Measurements from ENCODE around the gene USP2. TPM values are rescaled to one million over a fixed set of nuclear protein-coding genes. Genes with fewer than 3 reads are reported as not detected.

The USP2 gene
- total and polyA plus RNA-seq, 4 experiments from 2014 or later, result 0.17 to 0.22 (median 0.21) TPM; not detected in 1

GRCh38 chr11:119355091-119355843 is 26.2 kb downstream of the USP2 start:
- Mint-ChIP-seq H3K27ac (no peak overlapping the region), H3K27me3 (peaks cover 7 to 9% of the 10 kb centered on the region in 2 donors), H3K4me1 (peaks cover 3 to 12% (median 7%) of the 10 kb centered on the region in 4 donors), H3K4me3 (peak overlapping the region in 7 of 8 donors; percentile 16 to 91 (median 59)), H3K9me3 (no peaks in the 10 kb centered on the region), H3K36me3 (no peaks in the 10 kb centered on the region)
- H3K4me3 ChIP-seq (ENCODE audit: low read length in 2 of 2), result no peak overlapping the region
- no peak overlapping the region for H3K27ac ChIP-seq (ENCODE audit: low read depth, low read length)
- no peaks in the 10 kb centered on the region for H3K27me3 ChIP-seq (ENCODE audit: insufficient read depth, low read length)
- ChIA-PET POLR2A (ENCODE audit: partially characterized antibody) (interaction anchor here (3.7 kb wide), 1 partner anchor 26 kb away, joined by 16 read pairs; the partner anchor contains the start of gene USP2), CTCF (ENCODE audit: partially characterized antibody) (interaction anchor here (1.0 to 4.7 kb wide), 18 partner anchors 9 to 374 kb away, joined by 3 to 179 read pairs (median 9); partner anchors contain the start of genes C1QTNF5, MFRP, NECTIN1 and USP2)
- H3K36me3 ChIP-seq (ENCODE audit: insufficient read depth, low read length), result no peaks in the 10 kb centered on the region
- no peak for DNase-seq
- intact Hi-C loops (cut with micrococcal nuclease), result no loop called here
- no peaks in the 10 kb centered on the region for H3K9me3 ChIP-seq (ENCODE audit: control insufficient read depth in 1 of 2, low read length in 2 of 2)
- H3K4me1 ChIP-seq (ENCODE audit: insufficient read depth, low read length), result peaks cover 7% of the 10 kb centered on the region

- peaks cover 11% of the 10 kb centered on the region for H3K4me1 ChIP-seq (ENCODE audit: insufficient read depth, low read length)
- H3K27me3 ChIP-seq (ENCODE audit: insufficient read depth, low read length), result no peaks in the 10 kb centered on the region
- no peaks in the 10 kb centered on the region for H3K36me3 ChIP-seq (ENCODE audit: insufficient read depth, low read length)
- no peaks in the 10 kb centered on the region for H3K9me3 Mint-ChIP-seq
- no peak overlapping the region for H3K27ac ChIP-seq (ENCODE audit: low read depth, low read length)
- no peak overlapping the region for H3K4me3 ChIP-seq (ENCODE audit: low read length in 2 of 2)
- peak overlapping the region in 1 of 7 donors; percentile 21 for H3K27ac Mint-ChIP-seq
- no peak overlapping the region for H3K4me3 Mint-ChIP-seq
- intact Hi-C loops (cut with micrococcal nuclease), result no loop called here
- no peak for DNase-seq
- H3K4me1 Mint-ChIP-seq, result peaks cover 3 to 16% (median 10%) of the 10 kb centered on the region in 4 donors
- POLR2A ChIA-PET (ENCODE audit: partially characterized antibody), result interaction anchor here (0.6 kb wide), 1 partner anchor 251 kb away, joined by 3 read pairs; the partner anchor contains the start of gene DPAGT1
- H3K27me3 Mint-ChIP-seq, result peaks cover 7 to 12% of the 10 kb centered on the region in 2 donors
- CTCF ChIA-PET (ENCODE audit: partially characterized antibody), result interaction anchor here (1.3 to 2.3 kb wide), 4 partner anchors 23 to 124 kb away, joined by 3 to 9 read pairs (median 6); no protein-coding TSS in a partner anchor
- H3K9me3 ChIP-seq (ENCODE audit: control insufficient read depth in 1 of 2, low read length in 2 of 2), result no peaks in the 10 kb centered on the region
- no peaks in the 10 kb centered on the region for H3K36me3 Mint-ChIP-seq
These were observed 28.6 kb downstream of the USP2 start for GRCh38 chr11:119352857-119353260.

DNA sequence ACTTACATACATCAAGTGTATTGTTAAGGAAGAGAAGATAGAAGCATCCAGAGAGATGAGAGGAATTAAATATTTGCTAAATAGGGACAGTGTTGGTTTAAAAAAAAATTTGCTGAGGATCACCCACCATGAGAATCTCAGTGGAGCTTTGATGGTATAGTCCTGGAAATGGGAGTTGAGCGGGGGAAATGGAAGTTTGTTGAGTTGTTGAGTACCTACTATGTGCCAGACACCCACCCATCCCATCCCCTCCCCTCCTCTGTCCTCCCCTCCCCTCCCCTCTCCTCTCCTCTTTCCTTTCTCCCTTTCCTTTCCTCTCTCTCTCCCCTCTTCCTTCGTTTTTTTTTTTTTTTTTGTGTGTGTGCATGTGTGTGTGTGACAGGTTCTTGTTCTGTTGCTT is 30.3 kb downstream of the USP2 start:
- POLR2A ChIA-PET (ENCODE audit: partially characterized antibody), result no interaction called here
- H3K36me3 ChIP-seq (ENCODE audit: insufficient read depth, low read length), result no peaks in the 10 kb centered on the region
- H3K4me3 ChIP-seq (ENCODE audit: low read length in 2 of 2), result no peak overlapping the region
- peaks cover 2 to 8% (median 5%) of the 10 kb centered on the region in 4 donors for H3K4me1 Mint-ChIP-seq
- H3K9me3 Mint-ChIP-seq, result no peaks in the 10 kb centered on the region
- CTCF ChIA-PET (ENCODE audit: partially characterized antibody), result interaction anchor here (1.1 to 1.7 kb wide), 2 partner anchors 24 to 123 kb away, joined by 3 to 4 read pairs; no protein-coding TSS in a partner anchor
- H3K27me3 ChIP-seq (ENCODE audit: insufficient read depth, low read length), result no peaks in the 10 kb centered on the region
- H3K27ac Mint-ChIP-seq, result peak overlapping the region in 1 of 7 donors; percentile 66
- intact Hi-C loops (cut with micrococcal nuclease), result no loop called here
- no peak overlapping the region for H3K4me3 Mint-ChIP-seq
- no peak overlapping the region for H3K27ac ChIP-seq (ENCODE audit: low read depth, low read length)
- peaks cover 10% of the 10 kb centered on the region for H3K4me1 ChIP-seq (ENCODE audit: insufficient read depth, low read length)
- no peak for DNase-seq
- no peaks in the 10 kb centered on the region for H3K9me3 ChIP-seq (ENCODE audit: control insufficient read depth in 1 of 2, low read length in 2 of 2)
- H3K36me3 Mint-ChIP-seq, result no peaks in the 10 kb centered on the region
- H3K27me3 Mint-ChIP-seq, result peaks cover 7 to 11% of the 10 kb centered on the region in 2 donors

- H3K4me3 Mint-ChIP-seq, result peak overlapping the region in 1 of 8 donors; percentile 45
- intact Hi-C loops (cut with micrococcal nuclease), result no loop called here
- no peak overlapping the region for H3K27ac ChIP-seq (ENCODE audit: low read depth, low read length)
These were observed 31.2 kb downstream of the USP2 start for GRCh38 chr11:119350302-119350701.

GRCh38 chr11:119347940-119348605 is 33.4 kb downstream of the USP2 start:
- Histone ChIP-seq H3K27ac (ENCODE audit: low read depth, low read length) (no peak overlapping the region), H3K36me3 (ENCODE audit: insufficient read depth, low read length) (no peaks in the 10 kb centered on the region), H3K27me3 (ENCODE audit: insufficient read depth, low read length) (no peaks in the 10 kb centered on the region), H3K9me3 (ENCODE audit: control insufficient read depth in 1 of 2, low read length in 2 of 2) (no peaks in the 10 kb centered on the region), H3K4me1 (ENCODE audit: insufficient read depth, low read length) (peaks cover 6% of the 10 kb centered on the region), H3K4me3 (ENCODE audit: low read length in 2 of 2) (no peak overlapping the region)
- Mint-ChIP-seq H3K27ac (no peak overlapping the region), H3K4me1 (peaks cover 0 to 5% (median 4%) of the 10 kb centered on the region in 4 donors), H3K27me3 (peaks cover 12 to 18% of the 10 kb centered on the region in 2 donors), H3K4me3 (no peak overlapping the region), H3K36me3 (no peaks in the 10 kb centered on the region), H3K9me3 (peaks cover 0 to 2% (median 0%) of the 10 kb centered on the region in 8 donors)
- intact Hi-C loops (cut with micrococcal nuclease), result no loop called here
- CTCF ChIA-PET (ENCODE audit: partially characterized antibody), result interaction anchor here (0.7 to 1.8 kb wide), 6 partner anchors 8 to 36 kb away, joined by 3 to 6 read pairs (median 4); no protein-coding TSS in a partner anchor
- DNase-seq, result no peak
- POLR2A ChIA-PET (ENCODE audit: partially characterized antibody), result interaction anchor here (0.5 kb wide), 1 partner anchor 48 kb away, joined by 3 read pairs; no protein-coding TSS in a partner anchor

More at GRCh38 chr11:119350302-119350701, 31.2 kb downstream of the USP2 start:
- H3K9me3 ChIP-seq (ENCODE audit: control insufficient read depth in 1 of 2, low read length in 2 of 2), result no peaks in the 10 kb centered on the region
- no peaks in the 10 kb centered on the region for H3K36me3 ChIP-seq (ENCODE audit: insufficient read depth, low read length)
- no peak overlapping the region for H3K4me3 ChIP-seq (ENCODE audit: low read length in 2 of 2)
- Mint-ChIP-seq H3K36me3 (no peaks in the 10 kb centered on the region), H3K27me3 (peaks cover 10 to 11% of the 10 kb centered on the region in 2 donors), H3K4me1 (peaks cover 0 to 5% (median 4%) of the 10 kb centered on the region in 4 donors), H3K9me3 (peaks cover 0 to 1% (median 0%) of the 10 kb centered on the region in 8 donors), H3K27ac (peak overlapping the region in 3 of 7 donors; percentile 13 to 80 (median 78))
- CTCF ChIA-PET (ENCODE audit: partially characterized antibody), result interaction anchor here (1.1 to 1.7 kb wide), 3 partner anchors 8 to 124 kb away, joined by 3 to 4 read pairs (median 4); no protein-coding TSS in a partner anchor
- H3K27me3 ChIP-seq (ENCODE audit: insufficient read depth, low read length), result no peaks in the 10 kb centered on the region
- DNase-seq, result no peak
- peaks cover 6% of the 10 kb centered on the region for H3K4me1 ChIP-seq (ENCODE audit: insufficient read depth, low read length)
- POLR2A ChIA-PET (ENCODE audit: partially characterized antibody), result no interaction called here

DNA sequence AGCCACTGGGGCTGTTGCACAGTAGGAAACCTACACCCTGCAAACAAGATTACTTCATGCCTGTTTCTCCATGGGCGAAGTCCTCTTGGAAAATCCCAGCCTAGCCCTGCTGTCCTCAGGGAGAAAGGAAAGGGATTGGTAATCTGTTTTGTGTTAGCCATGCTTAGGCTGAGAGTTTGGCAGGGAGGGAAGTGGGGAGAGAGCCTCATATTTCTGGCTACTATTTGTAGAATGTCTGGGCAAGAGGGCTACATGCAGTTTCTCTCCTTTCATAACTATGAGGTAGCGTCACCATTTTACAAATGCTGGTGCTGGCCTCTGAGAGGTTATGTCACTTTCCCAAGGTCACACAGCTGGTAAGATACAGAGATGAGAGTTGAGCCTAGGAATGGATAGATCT is 34.2 kb downstream of the USP2 start:
- Mint-ChIP-seq H3K4me1 (peaks cover 0 to 5% (median 4%) of the 10 kb centered on the region in 4 donors), H3K27me3 (peaks cover 10 to 15% of the 10 kb centered on the region in 2 donors), H3K9me3 (peaks cover 0 to 2% (median 0%) of the 10 kb centered on the region in 8 donors), H3K4me3 (no peak overlapping the region), H3K36me3 (no peaks in the 10 kb centered on the region), H3K27ac (no peak overlapping the region)
- peaks cover 2% of the 10 kb centered on the region for H3K27me3 ChIP-seq (ENCODE audit: insufficient read depth, low read length)
- no peaks in the 10 kb centered on the region for H3K36me3 ChIP-seq (ENCODE audit: insufficient read depth, low read length)
- no peaks in the 10 kb centered on the region for H3K9me3 ChIP-seq (ENCODE audit: control insufficient read depth in 1 of 2, low read length in 2 of 2)
- ChIA-PET CTCF (ENCODE audit: partially characterized antibody) (interaction anchor here (1.8 to 2.7 kb wide), 2 partner anchors 9 to 10 kb away, joined by 6 to 10 read pairs; no protein-coding TSS in a partner anchor), POLR2A (ENCODE audit: partially characterized antibody) (no interaction called here)
- DNase-seq, result no peak
- no peak overlapping the region for H3K27ac ChIP-seq (ENCODE audit: low read depth, low read length)
- H3K4me1 ChIP-seq (ENCODE audit: insufficient read depth, low read length), result peaks cover 6% of the 10 kb centered on the region
- intact Hi-C loops (cut with micrococcal nuclease), result no loop called here
- no peak overlapping the region for H3K4me3 ChIP-seq (ENCODE audit: low read length in 2 of 2)

Measured in CD4-positive, alpha-beta memory T cell (primary cell).